HepG2 (cell line): ENCODE measurements around the gene RBCK1. TPM values are rescaled to one million over a fixed set of nuclear protein-coding genes. Genes with fewer than 3 reads are reported as not detected.

Experiments used
- ATAC-seq: fragments of 200-7000 bp; cut with Tn5 transposase; 3 replicates; pipeline ENCODE4 v1.9.1; 2020; ENCODE audit warnings: mild to moderate bottlenecking, moderate library complexity
- BruUV-seq: library from RNA; stranded (reverse); fragments of 400-500 nt; replicated peaks from 2 replicates; lab custom pipeline; 2021; lab: Mats Ljungman, UMichigan
- CTCF ChIA-PET: fragments of 300-600 bp; formaldehyde crosslinking; extraction: SDS; loops from one replicate; lab custom pipeline; 2021; ENCODE audit warnings: low total read pairs, inconsistent platforms, low intra/inter-chr PET ratio; lab: Yijun Ruan, JAX
- POLR2A ChIA-PET: fragments of 350-600 bp; sonication (Branson Sonifier 250); formaldehyde crosslinking; loops from one replicate; lab custom pipeline; 2020; ENCODE audit warnings: antibody characterized with exemption, inconsistent platforms; lab: Yijun Ruan, JAX
- DNase-seq: peaks from one replicate; pipeline ENCODE4 v3.0.0-alpha.2; 2015; ENCODE audit warnings: low spot score
- FAIRE-seq: peaks from 3 replicates; lab custom pipeline; 2011; peaks lifted over from hg19 to GRCh38; lab: Jason Lieb, UNC
- H2AFZ ChIP-seq: one replicate; pipeline ENCODE4 v1.6.1; 2011; ENCODE audit warnings: low read length, inconsistent platforms
- H3K27ac ChIP-seq: fragments of 300-600 bp; 3 replicates; pipeline ENCODE4 v1.8.0; 2011; ENCODE audit warnings: mixed run types, mild to moderate bottlenecking, mixed read lengths, low read length, inconsistent platforms; ENCODE audit not compliant: insufficient read depth; ENCODE audit errors: extremely low read length
- H3K27me3 ChIP-seq, 2 experiments: fragments of 200-600 bp in 1 of 2; 2 replicates in 1 of 2; 3 replicates in 1 of 2; pipeline versions ENCODE4 v1.6.0 to v1.8.0; 2011; ENCODE audit warnings: low read length in 2 of 2, mild to moderate bottlenecking in 2 of 2, moderate library complexity in 2 of 2, inconsistent platforms in 1 of 2; ENCODE audit not compliant: insufficient read depth in 2 of 2, control insufficient read depth in 1 of 2
- H3K36me3 ChIP-seq, 2 experiments: fragments of 200-600 bp in 1 of 2; replicated peaks in 1 of 2; 2 replicates in 1 of 2; 3 replicates in 1 of 2; pipeline versions ENCODE4 v1.5.1 to v1.8.0; 2011; ENCODE audit warnings: low read length in 2 of 2, inconsistent platforms in 1 of 2; ENCODE audit not compliant: insufficient read depth in 2 of 2, control insufficient read depth in 1 of 2
- H3K4me1 ChIP-seq: 2 replicates; pipeline ENCODE4 v1.5.1; 2012; ENCODE audit warnings: low read length, inconsistent platforms; ENCODE audit not compliant: insufficient read depth
- H3K4me2 ChIP-seq: 2 replicates; pipeline ENCODE4 v1.6.0; 2011; ENCODE audit warnings: low read depth, low read length, inconsistent platforms
- H3K4me3 ChIP-seq, 3 experiments: fragments of 200-600 bp in 1 of 3; sonication (generic), shearing (Covaris generic) in 1 of 3; replicated peaks in 1 of 3; 2 replicates each; pipeline ENCODE4 v1.5.1; 2011 to 2016; ENCODE audit warnings: low read length in 3 of 3, inconsistent platforms in 2 of 3, low read depth in 2 of 3, mild to moderate bottlenecking in 2 of 3, control low read depth in 1 of 3, mixed read lengths in 1 of 3; ENCODE audit not compliant: insufficient read depth in 1 of 3
- H3K79me2 ChIP-seq: one replicate; pipeline ENCODE4 v1.6.1; 2011; ENCODE audit warnings: low read length, inconsistent platforms; ENCODE audit not compliant: insufficient read depth
- H3K9ac ChIP-seq: 2 replicates; pipeline ENCODE4 v1.6.0; 2011; ENCODE audit warnings: mild to moderate bottlenecking, low read depth, low read length, inconsistent platforms; ENCODE audit not compliant: insufficient read depth
- H3K9me3 ChIP-seq: 2 replicates; pipeline ENCODE4 v1.5.1; 2012; ENCODE audit warnings: mild to moderate bottlenecking, low read length
- H4K20me1 ChIP-seq: 2 replicates; pipeline ENCODE4 v1.6.0; 2011; ENCODE audit warnings: inconsistent platforms, mild to moderate bottlenecking, low read length, moderate library complexity; ENCODE audit not compliant: insufficient read depth
- DMAP1 ChIP-seq: IDR thresholded peaks from 2 replicates; pipeline ENCODE4 v1.6.1; 2016
- ESRRA ChIP-seq: sonication (generic); formaldehyde crosslinking; IDR thresholded peaks from 2 replicates; pipeline ENCODE4 v1.5.1; 2020; ENCODE audit warnings: mild to moderate bottlenecking, low read depth, missing genetic modification reagents
- KAT2B ChIP-seq: fragments of 150-350 bp; IDR thresholded peaks from 2 replicates; pipeline ENCODE4 v1.6.1; 2014; ENCODE audit warnings: low read depth, low read length, borderline replicate concordance
- KLF12 ChIP-seq: sonication (generic); formaldehyde crosslinking; IDR thresholded peaks from 2 replicates; pipeline ENCODE4 v1.4.0; 2020; ENCODE audit warnings: missing genetic modification reagents, borderline replicate concordance
- NFRKB ChIP-seq: fragments of 450-650 bp; IDR thresholded peaks from 2 replicates; pipeline ENCODE4 v1.6.1; 2017
- POLR2G ChIP-seq: fragments of 200-400 bp; formaldehyde crosslinking; IDR thresholded peaks from 2 replicates; pipeline ENCODE4 v1.6.1; 2018; ENCODE audit warnings: mild to moderate bottlenecking, low read depth, low read length, moderate library complexity
- SP4 ChIP-seq: sonication (generic); formaldehyde crosslinking; IDR thresholded peaks from 2 replicates; pipeline ENCODE4 v1.8.1; 2023; ENCODE audit warnings: mild to moderate bottlenecking, missing genetic modification reagents
- TAF15 ChIP-seq: fragments of 200-400 bp; formaldehyde crosslinking; IDR thresholded peaks from one replicate; pipeline ENCODE4 v1.6.1; 2018; ENCODE audit warnings: mild to moderate bottlenecking, low read depth, low read length; ENCODE audit not compliant: poor library complexity, severe bottlenecking
- TBX2 ChIP-seq: sonication (generic); formaldehyde crosslinking; IDR thresholded peaks from 2 replicates; pipeline ENCODE4 v1.5.0; 2020; ENCODE audit warnings: missing genetic modification reagents, mild to moderate bottlenecking, borderline replicate concordance
- ZFX ChIP-seq: sonication (generic); formaldehyde crosslinking; IDR thresholded peaks from 2 replicates; pipeline ENCODE4 v1.4.0; 2020; ENCODE audit warnings: mild to moderate bottlenecking, low read depth, missing genetic modification reagents, moderate library complexity
- ZMYM4 ChIP-seq: sonication (generic); formaldehyde crosslinking; IDR thresholded peaks from 2 replicates; pipeline ENCODE4 v1.8.1; 2023; ENCODE audit warnings: mild to moderate bottlenecking, missing genetic modification reagents
- ZNF235 ChIP-seq: sonication (generic); formaldehyde crosslinking; IDR thresholded peaks from 2 replicates; pipeline ENCODE4 v1.8.1; 2023; ENCODE audit warnings: mild to moderate bottlenecking, missing genetic modification reagents, borderline replicate concordance
- ZNF577 ChIP-seq: sonication (generic); formaldehyde crosslinking; IDR thresholded peaks from 2 replicates; pipeline ENCODE4 v1.4.0; 2020; ENCODE audit warnings: mild to moderate bottlenecking, low read depth, missing genetic modification reagents, borderline replicate concordance
- ZNF713 ChIP-seq: sonication (generic); formaldehyde crosslinking; IDR thresholded peaks from 2 replicates; pipeline ENCODE4 v1.4.0; 2020; ENCODE audit warnings: mild to moderate bottlenecking, missing genetic modification reagents
- ZNF737 ChIP-seq: sonication (generic); formaldehyde crosslinking; IDR thresholded peaks from 2 replicates; pipeline ENCODE4 v1.5.0; 2020; ENCODE audit warnings: missing genetic modification reagents, mild to moderate bottlenecking, borderline replicate concordance
- WGBS: methylation state at CpG from one replicate; pipeline ENCODE4 v1.1.6; 2017; ENCODE audit warnings: low lambda C conversion rate; 5-methylcytosine and 5-hydroxymethylcytosine counted together
- in situ Hi-C: cut with HindIII; loops from 2 replicates; pipeline ENCODE4 v1.10.0; 2017; ENCODE audit warnings: low pct_unique_long_range_greater_than_20kb; ENCODE audit not compliant: extremely low pct_ligation_motif_present
- intact Hi-C: fragments of 100-400 bp; cut with micrococcal nuclease; formaldehyde crosslinking; loops from one replicate; pipeline ENCODE4 v1.10.0; 2022; ENCODE audit not compliant: unreplicated experiment
- polyA plus RNA-seq, 8 experiments: library from polyadenylated mRNA; depleted of rRNA in 3 of 8; stranded (reverse) in 7 of 8; unstranded in 1 of 8; fragments of >200 nt; fragmentation: Illumina TruSeq in 4 of 8; extraction: Trizol in 4 of 8; gene quantifications; 2 replicates each; pipeline versions ENCODE4 v1.2.1 to v1.2.3, GENCODE V29; 2011 to 2016; ENCODE audit warnings: low read depth in 4 of 8, missing spikeins in 1 of 8, mixed read lengths in 1 of 8; ENCODE audit not compliant: insufficient read depth in 1 of 8
- total RNA-seq, 5 experiments: library from RNA; depleted of rRNA; stranded (reverse); fragments of >200 nt; fragmentation: Illumina TruSeq; extraction: Trizol; gene quantifications; 2 replicates each; pipeline ENCODE4 v1.2.3, GENCODE V29; 2016; ENCODE audit warnings: low read depth in 1 of 5
- TF ChIP-seq, protein P1 (sequence below): sonication (generic); formaldehyde crosslinking; conservative IDR thresholded peaks from 2 replicates; pipeline ENCODE4 v1.8.0; 2022; ENCODE audit warnings: mild to moderate bottlenecking, moderate library complexity, missing genetic modification reagents
- TF ChIP-seq, protein P2 (sequence below): fragments of 450-650 bp; IDR thresholded peaks from 2 replicates; pipeline ENCODE4 v1.6.1; 2017

RBCK1 gene
- total and polyA plus RNA-seq, 2 of the 13 experiments (the other 11 are each of a cell fraction or from before 2014, with no cell fraction given) = 149 to 215 TPM

DNA sequence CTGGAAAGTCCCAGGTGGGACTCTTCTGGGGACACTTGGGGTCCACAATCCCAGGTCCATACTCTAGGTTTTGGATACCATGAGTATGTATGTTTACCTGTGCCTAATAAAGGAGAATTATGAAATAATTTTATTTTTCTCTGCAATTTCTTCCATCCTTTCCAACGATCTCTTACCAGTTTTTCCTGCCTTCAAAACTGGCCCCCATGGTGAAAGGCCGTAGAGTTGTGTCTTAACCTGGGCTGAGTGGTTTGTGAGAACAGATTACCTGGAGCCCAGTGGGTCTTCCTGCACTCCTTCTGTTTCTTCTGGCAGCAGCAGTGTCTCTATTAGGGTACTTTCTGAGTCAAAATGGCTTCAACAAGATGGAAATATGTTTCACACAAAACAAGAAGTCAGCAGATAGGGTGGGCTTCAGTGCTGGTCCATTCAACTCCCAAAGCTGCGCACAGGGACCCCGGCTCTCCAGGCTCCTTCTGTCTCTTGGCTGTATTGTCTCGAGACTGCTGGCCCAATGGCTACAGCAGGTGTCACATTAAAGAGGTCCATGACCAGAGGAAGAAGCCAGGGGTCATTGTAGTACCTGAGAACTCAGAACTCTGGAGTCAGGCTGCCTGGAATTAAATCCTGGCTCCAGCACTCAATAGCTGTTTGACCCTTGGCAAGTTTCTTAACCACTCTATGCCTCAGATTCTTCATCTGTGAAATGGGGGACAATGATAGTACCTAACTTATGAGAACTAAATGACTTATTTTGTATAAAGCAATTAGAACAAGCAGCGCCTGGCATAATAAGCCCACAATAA is 10.5 kb upstream of the RBCK1 start (continued):
- TF ChIP-seq, protein P1, sequence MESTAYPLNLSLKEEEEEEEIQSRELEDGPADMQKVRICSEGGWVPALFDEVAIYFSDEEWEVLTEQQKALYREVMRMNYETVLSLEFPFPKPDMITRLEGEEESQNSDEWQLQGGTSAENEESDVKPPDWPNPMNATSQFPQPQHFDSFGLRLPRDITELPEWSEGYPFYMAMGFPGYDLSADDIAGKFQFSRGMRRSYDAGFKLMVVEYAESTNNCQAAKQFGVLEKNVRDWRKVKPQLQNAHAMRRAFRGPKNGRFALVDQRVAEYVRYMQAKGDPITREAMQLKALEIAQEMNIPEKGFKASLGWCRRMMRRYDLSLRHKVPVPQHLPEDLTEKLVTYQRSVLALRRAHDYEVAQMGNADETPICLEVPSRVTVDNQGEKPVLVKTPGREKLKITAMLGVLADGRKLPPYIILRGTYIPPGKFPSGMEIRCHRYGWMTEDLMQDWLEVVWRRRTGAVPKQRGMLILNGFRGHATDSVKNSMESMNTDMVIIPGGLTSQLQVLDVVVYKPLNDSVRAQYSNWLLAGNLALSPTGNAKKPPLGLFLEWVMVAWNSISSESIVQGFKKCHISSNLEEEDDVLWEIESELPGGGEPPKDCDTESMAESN (CRISPR knock-in tag) = peak; percentile 33; the same call in 1 of the 2 replicates
- no peak for TF ChIP-seq TBX2 (CRISPR knock-in tag)
- TF ChIP-seq, protein P2, sequence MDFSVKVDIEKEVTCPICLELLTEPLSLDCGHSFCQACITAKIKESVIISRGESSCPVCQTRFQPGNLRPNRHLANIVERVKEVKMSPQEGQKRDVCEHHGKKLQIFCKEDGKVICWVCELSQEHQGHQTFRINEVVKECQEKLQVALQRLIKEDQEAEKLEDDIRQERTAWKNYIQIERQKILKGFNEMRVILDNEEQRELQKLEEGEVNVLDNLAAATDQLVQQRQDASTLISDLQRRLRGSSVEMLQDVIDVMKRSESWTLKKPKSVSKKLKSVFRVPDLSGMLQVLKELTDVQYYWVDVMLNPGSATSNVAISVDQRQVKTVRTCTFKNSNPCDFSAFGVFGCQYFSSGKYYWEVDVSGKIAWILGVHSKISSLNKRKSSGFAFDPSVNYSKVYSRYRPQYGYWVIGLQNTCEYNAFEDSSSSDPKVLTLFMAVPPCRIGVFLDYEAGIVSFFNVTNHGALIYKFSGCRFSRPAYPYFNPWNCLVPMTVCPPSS = no peak

DNA sequence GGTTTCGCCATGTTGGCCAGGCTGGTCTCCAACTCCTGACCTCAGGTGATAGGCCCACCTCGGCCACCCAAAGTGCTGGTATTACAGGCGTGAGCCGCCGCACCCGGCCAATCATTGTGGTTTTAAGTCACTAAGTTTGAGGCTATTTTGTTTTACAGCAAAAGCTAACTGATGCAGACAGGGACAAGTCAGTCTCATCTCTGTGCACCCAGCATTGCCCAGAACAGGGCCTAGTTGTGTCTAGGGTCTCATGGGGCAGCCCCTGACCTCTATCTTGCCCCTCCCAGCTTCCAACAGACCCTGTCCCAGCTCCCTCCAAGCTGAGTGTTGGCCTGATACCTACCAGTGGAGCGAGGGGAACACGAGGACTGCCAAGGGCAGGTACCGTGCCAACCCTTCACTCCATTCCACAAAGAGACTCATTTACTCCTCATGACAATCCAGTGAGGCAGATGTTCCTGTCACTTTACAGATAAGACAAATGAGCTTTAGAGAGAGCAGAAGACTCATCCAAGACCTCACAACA is 8.9 kb upstream of the RBCK1 start:
- no TSS peak for BruUV-seq
- TF ChIP-seq ESRRA (CRISPR knock-in tag) = no peak
- no peak for TF ChIP-seq ZNF235 (CRISPR knock-in tag)
- no peak for TF ChIP-seq TAF15
- no peak for TF ChIP-seq ZNF713 (CRISPR knock-in tag)
- no peak for TF ChIP-seq KAT2B
- TF ChIP-seq KLF12 (CRISPR knock-in tag) = no peak
- TF ChIP-seq ZFX (CRISPR knock-in tag) = 0 out of 2 replicates have a peak, but pooled peaks have one; percentile 11
- 0 out of 2 replicates have a peak, but pooled peaks have one; percentile 23 for TF ChIP-seq ZMYM4 (CRISPR knock-in tag)
- no peak for TF ChIP-seq DMAP1 (CRISPR knock-in tag)
- TF ChIP-seq POLR2G = 0 out of 2 replicates have a peak, but pooled peaks have one; percentile 3
- TF ChIP-seq ZNF577 (CRISPR knock-in tag) = no peak
- TF ChIP-seq NFRKB = no peak
- peak; percentile 65; the same call in 1 of the 2 replicates for TF ChIP-seq ZNF737
- peak; percentile 54; the same call in 1 of the 2 replicates for TF ChIP-seq SP4 (CRISPR knock-in tag)

More for the DNA sequence above, 8.9 kb upstream of the RBCK1 start:
- Histone ChIP-seq H3K27ac (peak overlapping the region; percentile 99), H3K36me3 (peaks cover 25 to 36% of the 10 kb centered on the region in 2 experiments), H4K20me1 (no peaks in the 10 kb centered on the region), H2AFZ (no peak overlapping the region), H3K9ac (peak overlapping the region; percentile 26; the same call in 1 of the 2 replicates), H3K27me3 (no peaks in the 10 kb centered on the region), H3K9me3 (no peaks in the 10 kb centered on the region), H3K4me3 (no peak overlapping the region), H3K4me1 (peaks cover 100% of the 10 kb centered on the region), H3K4me2 (no peak overlapping the region), H3K79me2 (peaks cover 3% of the 10 kb centered on the region)
- ChIA-PET POLR2A (interaction anchor here (0.7 to 29.0 kb wide), 6 partner anchors 1 to 111 kb away, joined by 3 to 1587 read pairs (median 480); partner anchors contain the start of genes NRSN2, RBCK1 and TRIB3), CTCF (no interaction called here)
- in situ Hi-C loops = no loop called here
- DNase-seq (no peak), ATAC-seq (no peak), FAIRE-seq (no peak)
- 95% methylated on average over 9 of the region's 9 CpGs for WGBS
- intact Hi-C loops = no loop called here
